Smooth muscle cell (in vitro differentiated cells): ENCODE data around the gene COQ5. TPM values are rescaled to one million over a fixed set of nuclear protein-coding genes. Genes with fewer than 3 reads are reported as not detected.

Source experiments
- DNase-seq: peaks from one replicate; lab custom pipeline; 2025; ENCODE audit not compliant: unreplicated experiment; lab: John Stamatoyannopoulos, UW
- H2AFZ ChIP-seq: fragments of 200-600 bp; sonication (generic); 2 replicates; pipeline ENCODE4 v1.6.0; 2016; ENCODE audit warnings: antibody characterized with exemption, low read depth, mild to moderate bottlenecking
- H3F3A ChIP-seq: fragments of 200-600 bp; sonication (generic); 2 replicates; pipeline ENCODE4 v1.6.0; 2017; ENCODE audit warnings: antibody characterized with exemption, low read depth
- H3K27ac ChIP-seq: fragments of 200-600 bp; sonication (generic); 2 replicates; pipeline ENCODE4 v1.5.1; 2016; ENCODE audit warnings: low read depth, mild to moderate bottlenecking
- H3K27me3 ChIP-seq: fragments of 200-600 bp; sonication (generic); 2 replicates; pipeline ENCODE4 v1.6.1; 2016; ENCODE audit warnings: low read depth, mild to moderate bottlenecking
- H3K36me3 ChIP-seq: fragments of 200-600 bp; sonication (generic); 2 replicates; pipeline ENCODE4 v1.5.1; 2016; ENCODE audit warnings: low read depth
- H3K4me1 ChIP-seq: fragments of 200-600 bp; sonication (generic); 2 replicates; pipeline ENCODE4 v1.5.1; 2016; ENCODE audit warnings: low read depth
- H3K4me2 ChIP-seq: fragments of 200-600 bp; sonication (generic); 2 replicates; pipeline ENCODE4 v1.6.0; 2016; ENCODE audit warnings: mild to moderate bottlenecking
- H3K4me3 ChIP-seq: fragments of 200-600 bp; sonication (generic); 2 replicates; pipeline ENCODE4 v1.5.1; 2016; ENCODE audit warnings: mild to moderate bottlenecking
- H3K79me2 ChIP-seq: fragments of 200-600 bp; sonication (generic); 2 replicates; pipeline ENCODE4 v1.6.0; 2016; ENCODE audit warnings: low read depth, mild to moderate bottlenecking
- H3K9ac ChIP-seq: fragments of 200-600 bp; sonication (generic); 2 replicates; pipeline ENCODE4 v1.6.0; 2016; ENCODE audit warnings: low read depth
- H3K9me3 ChIP-seq: fragments of 200-600 bp; sonication (generic); replicated peaks from 2 replicates; pipeline ENCODE4 v1.5.1; 2016; ENCODE audit warnings: low read depth
- H4K20me1 ChIP-seq: fragments of 200-600 bp; sonication (generic); 2 replicates; pipeline ENCODE4 v1.6.0; 2016; ENCODE audit warnings: low read depth
- CTCF ChIP-seq: fragments of 200-600 bp; sonication (generic); IDR thresholded peaks from 2 replicates; pipeline ENCODE4 v1.5.1; 2017; ENCODE audit warnings: borderline replicate concordance, mild to moderate bottlenecking, antibody characterized with exemption; ENCODE audit not compliant: insufficient read depth, poor library complexity, severe bottlenecking
- WGBS: methylation state at CpG from one replicate; pipeline ENCODE4 v1.1.7; 2016; ENCODE audit warnings: low lambda C conversion rate; 5-methylcytosine and 5-hydroxymethylcytosine counted together
- polyA plus RNA-seq: library from polyadenylated mRNA; unstranded; fragments of >200 nt; fragmentation: Nextera tagmentation; extraction: Ambion mirVana; gene quantifications from 2 replicates; pipeline ENCODE4 v1.2.1, GENCODE V29; 2016
- total RNA-seq: library from RNA; depleted of rRNA; stranded (reverse); fragments of >200 nt; gene quantifications from 2 replicates; pipeline ENCODE4 v1.2.3, GENCODE V29; 2014

COQ5 gene
- total and polyA plus RNA-seq, 2 experiments from 2014 or later, result 32.5 to 46.9 TPM

DNA sequence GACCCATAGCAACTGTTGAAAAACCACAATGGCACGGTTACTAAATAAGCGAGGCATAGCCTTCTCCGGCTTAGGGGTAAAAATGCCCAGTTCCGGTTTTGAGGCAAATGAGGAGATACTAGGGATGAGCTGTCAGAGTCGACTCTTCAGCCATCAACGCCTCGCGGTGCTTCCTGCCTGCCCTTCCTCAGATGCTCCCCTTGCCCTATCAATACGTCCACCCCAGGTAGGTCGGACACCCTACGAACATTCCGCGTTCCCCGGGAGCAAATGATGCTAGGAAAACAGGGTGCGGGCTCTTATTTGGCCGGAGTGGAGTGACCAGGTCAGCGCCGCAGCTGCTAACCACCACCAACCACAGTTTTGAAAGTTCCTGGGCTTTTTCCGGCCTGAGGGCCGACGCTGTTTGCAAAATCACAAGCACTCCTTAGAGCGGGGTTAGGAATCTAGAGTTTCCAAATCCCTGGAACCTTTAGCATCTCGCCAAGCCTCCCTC is 60.6 kb downstream of the COQ5 start:
- no peaks in the 10 kb centered on the region for H3K9me3 ChIP-seq
- TF ChIP-seq CTCF, result no peak
- H3K4me1 ChIP-seq, result peaks cover 11% of the 10 kb centered on the region
- H4K20me1 ChIP-seq, result peaks cover 56% of the 10 kb centered on the region
- peak overlapping the region; percentile 99 for H3K4me3 ChIP-seq
- peak overlapping the region; percentile 95 for H3K27ac ChIP-seq
- no peaks in the 10 kb centered on the region for H3K27me3 ChIP-seq
- DNase-seq, result peak; percentile 23
- H2AFZ ChIP-seq, result no peak overlapping the region
- peaks cover 81% of the 10 kb centered on the region for H3K79me2 ChIP-seq
- peak overlapping the region; percentile 95 for H3K9ac ChIP-seq
- H3K36me3 ChIP-seq, result no peaks in the 10 kb centered on the region
- peak overlapping the region; percentile 99 for H3K4me2 ChIP-seq
- 1% methylated on average over 23 of the region's 23 CpGs for WGBS
- no peaks in the 10 kb centered on the region for H3F3A ChIP-seq

DNA sequence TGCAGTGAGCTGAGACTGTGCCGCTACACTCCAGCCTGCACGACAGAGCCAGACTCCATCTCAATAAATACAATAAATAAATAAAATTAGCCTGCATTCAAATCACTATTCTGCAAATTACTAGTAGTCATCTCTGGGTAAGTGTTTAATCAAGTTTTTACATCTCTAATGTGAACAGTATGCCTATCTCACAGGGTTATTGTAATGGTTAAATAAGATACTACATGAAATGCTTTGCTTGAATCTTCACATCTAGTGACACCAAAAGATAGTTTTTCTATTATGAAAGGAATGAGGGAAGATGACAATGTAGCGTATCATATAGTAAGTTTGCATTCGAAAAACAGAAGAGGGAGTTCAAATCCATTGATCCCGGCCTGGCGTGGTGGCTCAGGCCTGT is 61.5 kb downstream of the COQ5 start:
- Histone ChIP-seq H3K79me2 (peaks cover 80% of the 10 kb centered on the region), H3K4me2 (no peak overlapping the region), H3K27me3 (no peaks in the 10 kb centered on the region), H3K4me3 (no peak overlapping the region), H3K9ac (no peak overlapping the region), H4K20me1 (peaks cover 57% of the 10 kb centered on the region), H2AFZ (no peak overlapping the region), H3K36me3 (no peaks in the 10 kb centered on the region), H3K4me1 (peaks cover 11% of the 10 kb centered on the region), H3F3A (no peaks in the 10 kb centered on the region), H3K27ac (no peak overlapping the region), H3K9me3 (no peaks in the 10 kb centered on the region)
- no peak for DNase-seq
- 94% methylated on average over 6 of the region's 6 CpGs for WGBS
- TF ChIP-seq CTCF, result no peak

GRCh38 chr12:120466560-120467315 is 62.2 kb downstream of the COQ5 start:
- Histone ChIP-seq H3F3A (no peaks in the 10 kb centered on the region), H4K20me1 (peaks cover 62% of the 10 kb centered on the region), H3K4me1 (peaks cover 11% of the 10 kb centered on the region), H3K27me3 (no peaks in the 10 kb centered on the region), H3K9ac (no peak overlapping the region), H3K36me3 (no peaks in the 10 kb centered on the region), H3K4me3 (no peak overlapping the region), H2AFZ (no peak overlapping the region), H3K27ac (peak overlapping the region; percentile 37), H3K4me2 (peak overlapping the region; percentile 8), H3K79me2 (peaks cover 75% of the 10 kb centered on the region), H3K9me3 (no peaks in the 10 kb centered on the region)
- no peak for DNase-seq
- TF ChIP-seq CTCF, result peak; percentile 51
- 73% methylated on average over 8 of the region's 8 CpGs for WGBS

GRCh38 chr12:120465756-120466155 is 63.2 kb downstream of the COQ5 start:
- Histone ChIP-seq H3K27me3 (no peaks in the 10 kb centered on the region), H3K9ac (no peak overlapping the region), H3K4me1 (peaks cover 10% of the 10 kb centered on the region), H3K4me3 (no peak overlapping the region), H3K79me2 (peaks cover 65% of the 10 kb centered on the region), H3K27ac (peak overlapping the region; percentile 5), H4K20me1 (peaks cover 62% of the 10 kb centered on the region), H3F3A (no peaks in the 10 kb centered on the region), H2AFZ (no peak overlapping the region), H3K9me3 (no peaks in the 10 kb centered on the region), H3K36me3 (peaks cover 6% of the 10 kb centered on the region), H3K4me2 (no peak overlapping the region)
- DNase-seq, result no peak
- no peak for TF ChIP-seq CTCF
- 82% methylated on average over 5 of the region's 5 CpGs for WGBS
